ENCODE measurements around the gene PLOD1. TPM values are rescaled to one million over a fixed set of nuclear protein-coding genes. Genes with fewer than 3 reads are reported as not detected.

The PLOD1 gene
- total and polyA plus RNA-seq, 2 of the 13 experiments (the other 11 are each of a cell fraction or from before 2014, with no cell fraction given) = 70.1 to 318 TPM

GRCh38 chr1:12003762-12004161 is 69.2 kb downstream of the PLOD1 start:
- no TSS peak for BruUV-seq (replicated peaks)
- Histone ChIP-seq H3K36me3 (replicated peaks in 1 of 2; ENCODE audit: control insufficient read depth in 1 of 2, insufficient read depth in 2 of 2, low read length in 2 of 2) (peaks cover 42 to 72% of the 10 kb centered on the region in 2 experiments), H3K4me1 (ENCODE audit: insufficient read depth, low read length) (no peaks in the 10 kb centered on the region)

More at GRCh38 chr1:12003762-12004161, 69.2 kb downstream of the PLOD1 start:
- ChIA-PET CTCF (ENCODE audit: low intra/inter-chr PET ratio, low total read pairs) (no interaction called here), POLR2A (interaction anchor here (1.1 kb wide), 1 partner anchor 13 kb away, joined by 4 read pairs; no protein-coding TSS in a partner anchor)
- FAIRE-seq = no peak
- H4K20me1 ChIP-seq (ENCODE audit: insufficient read depth, low read length) = no peaks in the 10 kb centered on the region
- intact Hi-C loops (cut with micrococcal nuclease; ENCODE audit: unreplicated experiment) (no loop called here), in situ Hi-C loops (cut with HindIII; ENCODE audit: extremely low pct_ligation_motif_present, low pct_unique_long_range_greater_than_20kb) (no loop called here)
- no peak for DNase-seq (ENCODE audit: low spot score)
- no peak overlapping the region for H3K4me3 ChIP-seq (replicated peaks in 1 of 3; ENCODE audit: insufficient read depth in 1 of 3, low read depth in 2 of 3, low read length in 3 of 3)
- H3K79me2 ChIP-seq (ENCODE audit: insufficient read depth, low read length) = no peaks in the 10 kb centered on the region
- ATAC-seq = no peak
- H3K9me3 ChIP-seq (ENCODE audit: low read length) = no peaks in the 10 kb centered on the region
- H3K9ac ChIP-seq (ENCODE audit: insufficient read depth, low read depth, low read length) = no peak overlapping the region
- no peak overlapping the region for H3K4me2 ChIP-seq (ENCODE audit: low read depth, low read length)
- TF ChIP-seq ATF4 (CRISPR knock-in tag; IDR thresholded peaks at IDR 0.05) (no peak), ZNF547 (CRISPR knock-in tag; IDR thresholded peaks at IDR 0.05) (no peak), CENPX (CRISPR knock-in tag; IDR thresholded peaks at IDR 0.05) (no peak), HNRNPL (IDR thresholded peaks at IDR 0.05; ENCODE audit: low read depth, low read length) (no peak), KLF12 (CRISPR knock-in tag; IDR thresholded peaks at IDR 0.05; ENCODE audit: borderline replicate concordance) (no peak), SP1 (IDR thresholded peaks at IDR 0.05) (no peak), SP1 (CRISPR knock-in tag; IDR thresholded peaks at IDR 0.05) (no peak), KLF11 (CRISPR knock-in tag; IDR thresholded peaks at IDR 0.05) (no peak), ZNF740 (CRISPR knock-in tag; IDR thresholded peaks at IDR 0.05) (no peak), LCORL (IDR thresholded peaks at IDR 0.05) (no peak), LCORL (CRISPR knock-in tag; IDR thresholded peaks at IDR 0.05) (no peak), ZBTB46 (CRISPR knock-in tag; IDR thresholded peaks at IDR 0.05; ENCODE audit: borderline replicate concordance) (no peak), ZNF275 (CRISPR knock-in tag; IDR thresholded peaks at IDR 0.05; ENCODE audit: borderline replicate concordance) (no peak), DMAP1 (CRISPR knock-in tag; IDR thresholded peaks at IDR 0.05) (no peak), FOXO4 (CRISPR knock-in tag; conservative IDR thresholded peaks at IDR 0.05) (no peak)
- H3K27ac ChIP-seq (ENCODE audit: extremely low read length, insufficient read depth, low read length) = no peak overlapping the region
- no peaks in the 10 kb centered on the region for H3K27me3 ChIP-seq (ENCODE audit: control insufficient read depth in 1 of 2, insufficient read depth in 2 of 2, low read length in 2 of 2)
- H2AFZ ChIP-seq (ENCODE audit: low read length) = no peak overlapping the region
- 97% methylated on average over 12 of the region's 12 CpGs for WGBS (ENCODE audit: low lambda C conversion rate)
